ENCODE results near the gene ADA. TPM values are rescaled to one million over a fixed set of nuclear protein-coding genes. Genes with fewer than 3 reads are reported as not detected.

The ADA gene
- total and polyA plus RNA-seq, 2 of the 4 experiments (the other 2 are of a cell fraction): 8.1 to 11.0 TPM

GRCh38 chr20:44657875-44658274 is 6.4 kb upstream of the ADA start:
- WGBS, 2 experiments (ENCODE audit: extremely low coverage in 2 of 2, insufficient read length in 1 of 2): no CpG with 5 or more reads among the region's 2 CpGs
- no peaks in the 10 kb centered on the region for H4K20me1 ChIP-seq (ENCODE audit: insufficient read depth, low read length)
- no peak overlapping the region for H3K23ac ChIP-seq (ENCODE audit: low read depth, low read length)
- H3K9ac ChIP-seq (ENCODE audit: low read depth, low read length): no peak overlapping the region
- TF ChIP-seq RAD21 (IDR thresholded peaks at IDR 0.05; ENCODE audit: low read length) (no peak), POLR2A (IDR thresholded peaks at IDR 0.05; ENCODE audit: low read depth, low read length) (no peak), CTCF (conservative IDR thresholded peaks at IDR 0.05; ENCODE audit: low read depth, low read length) (no peak), RFX5 (IDR thresholded peaks at IDR 0.05; ENCODE audit: low read depth, low read length) (no peak), CHD1 (IDR thresholded peaks at IDR 0.05; ENCODE audit: low read depth, low read length) (no peak), NFE2L2 (IDR thresholded peaks at IDR 0.05; ENCODE audit: low read depth, low read length) (no peak), CEBPB (IDR thresholded peaks at IDR 0.05; ENCODE audit: low read depth, low read length) (no peak)
- no peak overlapping the region for H4K91ac ChIP-seq (ENCODE audit: insufficient read depth, low read depth, low read length)
- H2BK5ac ChIP-seq (ENCODE audit: low read depth, low read length, poor library complexity, severe bottlenecking): no peak overlapping the region
- ChIA-PET CTCF (no interaction called here), POLR2A (ENCODE audit: unreplicated experiment) (no interaction called here)
- no peak overlapping the region for H2BK120ac ChIP-seq (ENCODE audit: low read depth, low read length)
- ATAC-seq (ENCODE audit: low read depth): no peak
- H3K79me1 ChIP-seq (ENCODE audit: low read depth in 1 of 2, low read length in 2 of 2): no peaks in the 10 kb centered on the region
- H3K9me3 ChIP-seq (ENCODE audit: control insufficient read depth, insufficient read depth, low read length): peaks cover 16% of the 10 kb centered on the region
- H3K14ac ChIP-seq (replicated peaks; ENCODE audit: low read depth, low read length): no peak overlapping the region
- no TSS peak for BruUV-seq (replicated peaks)
- no peak overlapping the region for H2BK15ac ChIP-seq (ENCODE audit: low read depth, low read length)
- peaks cover 47% of the 10 kb centered on the region for H3K27me3 ChIP-seq (ENCODE audit: control insufficient read depth, insufficient read depth, low read length)
- in situ Hi-C loops (cut with MboI; ENCODE audit: low sequenced_read_pairs) (no loop called here), dilution Hi-C loops (cut with HindIII; ENCODE audit: low sequenced_read_pairs, unreplicated experiment) (no loop called here), intact Hi-C loops (cut with micrococcal nuclease) (no loop called here)
- H3K36me3 ChIP-seq (ENCODE audit: control insufficient read depth, insufficient read depth, low read length): no peaks in the 10 kb centered on the region
- DNase-seq: no peak
- H3K4me1 ChIP-seq (ENCODE audit: control insufficient read depth, insufficient read depth, low read length): no peaks in the 10 kb centered on the region; the same call in 1 of the 2 replicates
- no peak overlapping the region for H3K4me2 ChIP-seq (ENCODE audit: low read depth, low read length)
- H3K9me1 ChIP-seq (ENCODE audit: insufficient read depth, low read length): no peaks in the 10 kb centered on the region; the same call in 1 of the 2 replicates
- no peak overlapping the region for H3K4me3 ChIP-seq (ENCODE audit: insufficient read depth, low read depth, low read length)
- no peak overlapping the region for H3K56ac ChIP-seq (ENCODE audit: extremely low read depth, insufficient read depth, low read length)
- no peak overlapping the region for H3K4ac ChIP-seq (ENCODE audit: low read depth, low read length)
- no peak overlapping the region for H4K5ac ChIP-seq (ENCODE audit: low read depth, low read length)
- H2BK20ac ChIP-seq (ENCODE audit: low read depth, low read length): no peak overlapping the region
- no peak overlapping the region for H3K27ac ChIP-seq (ENCODE audit: insufficient read depth, low read length)
- no peak overlapping the region for H4K8ac ChIP-seq (ENCODE audit: low read depth in 2 of 2, low read length in 2 of 2)
- H2AK5ac ChIP-seq (ENCODE audit: low read depth, low read length): no peak overlapping the region
- H2AK9ac ChIP-seq (replicated peaks; ENCODE audit: low read depth, low read length, poor library complexity): no peak overlapping the region
- no peak overlapping the region for H3K18ac ChIP-seq (ENCODE audit: low read depth, low read length)
- no peak overlapping the region for H2AFZ ChIP-seq (replicated peaks; ENCODE audit: low read length, poor library complexity)
